ENCODE results near the gene LRP4.

DNA sequence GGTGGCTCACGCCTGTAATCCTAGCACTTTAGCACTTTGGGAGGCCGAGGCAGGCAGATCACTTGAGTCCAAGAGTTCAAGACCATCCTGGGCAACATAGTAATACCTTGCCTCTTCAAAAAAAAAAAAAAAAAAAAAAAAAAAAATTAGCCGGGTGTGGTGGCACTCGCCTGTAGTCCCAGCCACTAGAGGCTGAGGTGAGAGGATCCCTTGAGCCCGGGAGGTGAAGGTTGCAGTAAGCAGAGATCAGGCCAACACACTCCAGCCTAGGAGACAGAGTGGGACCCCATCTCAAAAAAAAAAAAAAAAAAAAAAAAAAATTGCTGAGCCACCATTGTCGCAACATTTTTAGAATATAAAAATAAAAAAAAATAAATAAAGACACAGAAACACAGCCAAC is 79.8 kb downstream of the LRP4 start:
- TF ChIP-seq EZH2phosphoT487 (IDR thresholded peaks at IDR 0.05; ENCODE audit: borderline replicate concordance): no peak
- TF ChIP-seq, protein P1, sequence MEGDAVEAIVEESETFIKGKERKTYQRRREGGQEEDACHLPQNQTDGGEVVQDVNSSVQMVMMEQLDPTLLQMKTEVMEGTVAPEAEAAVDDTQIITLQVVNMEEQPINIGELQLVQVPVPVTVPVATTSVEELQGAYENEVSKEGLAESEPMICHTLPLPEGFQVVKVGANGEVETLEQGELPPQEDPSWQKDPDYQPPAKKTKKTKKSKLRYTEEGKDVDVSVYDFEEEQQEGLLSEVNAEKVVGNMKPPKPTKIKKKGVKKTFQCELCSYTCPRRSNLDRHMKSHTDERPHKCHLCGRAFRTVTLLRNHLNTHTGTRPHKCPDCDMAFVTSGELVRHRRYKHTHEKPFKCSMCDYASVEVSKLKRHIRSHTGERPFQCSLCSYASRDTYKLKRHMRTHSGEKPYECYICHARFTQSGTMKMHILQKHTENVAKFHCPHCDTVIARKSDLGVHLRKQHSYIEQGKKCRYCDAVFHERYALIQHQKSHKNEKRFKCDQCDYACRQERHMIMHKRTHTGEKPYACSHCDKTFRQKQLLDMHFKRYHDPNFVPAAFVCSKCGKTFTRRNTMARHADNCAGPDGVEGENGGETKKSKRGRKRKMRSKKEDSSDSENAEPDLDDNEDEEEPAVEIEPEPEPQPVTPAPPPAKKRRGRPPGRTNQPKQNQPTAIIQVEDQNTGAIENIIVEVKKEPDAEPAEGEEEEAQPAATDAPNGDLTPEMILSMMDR (conservative IDR thresholded peaks at IDR 0.05; ENCODE audit: low read length): no peak

All from Loucy (cell line).